ENCODE measurements around the gene MSRB1. TPM values are rescaled to one million over a fixed set of nuclear protein-coding genes. Genes with fewer than 3 reads are reported as not detected.

Gene MSRB1
- total RNA-seq, 4 donors from 2014 or later: 13.9 to 56.5 (median 29.3) TPM

DNA sequence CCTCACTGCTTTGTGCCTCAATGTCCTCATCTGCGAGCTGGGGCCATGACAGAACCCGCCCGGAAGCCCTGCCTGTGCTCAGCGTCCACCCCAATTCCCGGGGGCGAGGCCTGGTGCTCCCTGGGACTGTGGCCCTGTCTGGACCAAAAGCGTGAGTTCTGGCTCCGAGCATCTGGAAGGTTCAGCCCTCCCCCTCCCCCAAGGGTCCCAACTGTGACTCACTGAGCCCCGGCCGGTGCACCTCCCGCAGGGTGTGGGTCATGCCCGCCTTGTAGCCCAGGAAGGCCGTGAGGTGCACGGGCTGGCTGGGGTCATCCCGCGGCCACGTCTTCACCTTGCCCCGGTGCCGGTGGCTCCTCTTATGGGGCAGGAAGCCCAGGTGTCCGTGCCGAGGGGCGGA lies 10.7 kb upstream of the MSRB1 start:
- Histone ChIP-seq H3K9me3 (no peaks in the 10 kb centered on the region), H3K4me3 (no peak overlapping the region), H3K27me3 (no peaks in the 10 kb centered on the region), H3K36me3 (no peaks in the 10 kb centered on the region), H3K4me1 (peaks cover 0 to 2% (median 1%) of the 10 kb centered on the region in 4 donors), H3K27ac (no peak overlapping the region)
- TF ChIP-seq POLR2A (IDR thresholded peaks at IDR 0.05): no peak
- no peak for TF ChIP-seq POLR2AphosphoS5 (IDR thresholded peaks at IDR 0.05)
- TF ChIP-seq, protein P1, sequence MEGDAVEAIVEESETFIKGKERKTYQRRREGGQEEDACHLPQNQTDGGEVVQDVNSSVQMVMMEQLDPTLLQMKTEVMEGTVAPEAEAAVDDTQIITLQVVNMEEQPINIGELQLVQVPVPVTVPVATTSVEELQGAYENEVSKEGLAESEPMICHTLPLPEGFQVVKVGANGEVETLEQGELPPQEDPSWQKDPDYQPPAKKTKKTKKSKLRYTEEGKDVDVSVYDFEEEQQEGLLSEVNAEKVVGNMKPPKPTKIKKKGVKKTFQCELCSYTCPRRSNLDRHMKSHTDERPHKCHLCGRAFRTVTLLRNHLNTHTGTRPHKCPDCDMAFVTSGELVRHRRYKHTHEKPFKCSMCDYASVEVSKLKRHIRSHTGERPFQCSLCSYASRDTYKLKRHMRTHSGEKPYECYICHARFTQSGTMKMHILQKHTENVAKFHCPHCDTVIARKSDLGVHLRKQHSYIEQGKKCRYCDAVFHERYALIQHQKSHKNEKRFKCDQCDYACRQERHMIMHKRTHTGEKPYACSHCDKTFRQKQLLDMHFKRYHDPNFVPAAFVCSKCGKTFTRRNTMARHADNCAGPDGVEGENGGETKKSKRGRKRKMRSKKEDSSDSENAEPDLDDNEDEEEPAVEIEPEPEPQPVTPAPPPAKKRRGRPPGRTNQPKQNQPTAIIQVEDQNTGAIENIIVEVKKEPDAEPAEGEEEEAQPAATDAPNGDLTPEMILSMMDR (IDR thresholded peaks at IDR 0.05): no peak
- no peak for TF ChIP-seq EP300 (IDR thresholded peaks at IDR 0.05; ENCODE audit: low read depth)
- in situ Hi-C loops (cut with MboI; ENCODE audit: low pct_ligation_motif_present in 1 of 4, low pct_unique_long_range_greater_than_20kb in 1 of 4, low sequenced_read_pairs in 3 of 4) (no loop called here), intact Hi-C loops (cut with DNase I; ENCODE audit: low total_unique reads) (no loop called here)
- WGBS, 2 donors (ENCODE audit: low coverage in 1 of 2): 84% methylated on average over 22 of the region's 22 CpGs; no CpG with 5 or more reads in 1 of the 2 donors
- DNase-seq: no peak

DNA sequence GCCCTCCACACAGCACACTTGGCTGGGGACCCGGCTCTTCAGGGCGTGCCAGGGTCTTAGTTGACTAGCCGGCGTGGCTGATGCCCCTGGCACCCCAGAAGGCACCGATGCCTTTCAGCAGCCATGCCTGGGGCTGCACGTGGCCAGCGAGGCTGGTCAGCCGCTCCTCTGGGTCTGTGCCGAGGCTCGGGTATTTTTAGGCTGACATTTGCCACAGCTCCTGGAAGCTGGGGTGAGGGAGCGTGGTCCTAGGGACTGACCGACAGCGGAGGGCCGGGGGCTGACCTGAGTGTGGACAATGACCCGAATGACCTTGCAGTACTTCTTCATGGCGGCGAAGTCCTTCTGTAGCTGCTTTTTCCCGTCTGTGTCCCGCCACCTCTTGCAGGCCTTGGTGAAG lies 7.6 kb upstream of the MSRB1 start:
- WGBS, 2 donors (ENCODE audit: low coverage in 1 of 2): 90% methylated on average over 18 of the region's 19 CpGs; no CpG with 5 or more reads in 1 of the 2 donors
- Histone ChIP-seq H3K4me3 (no peak overlapping the region), H3K27me3 (no peaks in the 10 kb centered on the region), H3K27ac (no peak overlapping the region), H3K36me3 (no peaks in the 10 kb centered on the region), H3K4me1 (no peaks in the 10 kb centered on the region), H3K9me3 (no peaks in the 10 kb centered on the region)
- DNase-seq: no peak
- intact Hi-C loops (cut with DNase I; ENCODE audit: low total_unique reads) (no loop called here), in situ Hi-C loops (cut with MboI; ENCODE audit: low pct_ligation_motif_present in 1 of 4, low pct_unique_long_range_greater_than_20kb in 1 of 4, low sequenced_read_pairs in 3 of 4) (no loop called here)
- TF ChIP-seq, protein P1 (IDR thresholded peaks at IDR 0.05): no peak

DNA sequence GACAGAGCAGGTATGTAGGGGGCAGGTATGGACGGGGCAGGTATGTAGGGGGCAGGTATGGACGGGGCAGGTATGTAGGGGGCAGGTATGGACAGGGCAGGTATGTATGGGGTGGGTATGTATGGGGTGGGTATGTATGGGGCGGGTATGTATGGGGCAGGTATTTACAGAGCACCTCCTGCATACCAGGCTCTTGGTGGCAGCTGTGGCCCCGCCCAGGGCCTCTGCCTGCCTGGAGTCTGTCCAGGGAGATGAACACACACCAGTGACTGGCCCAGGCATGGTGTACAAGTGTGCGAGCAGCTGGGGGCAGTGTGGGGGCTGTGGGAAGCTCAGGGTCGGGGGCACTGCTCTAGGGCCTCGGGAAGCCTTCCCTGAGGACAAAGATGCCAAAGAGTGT lies 7.0 kb upstream of the MSRB1 start:
- 42% methylated on average over 7 of the region's 7 CpGs; no CpG with 5 or more reads in 1 of the 2 donors for WGBS, 2 donors (ENCODE audit: low coverage in 1 of 2)
- TF ChIP-seq, protein P1 (IDR thresholded peaks at IDR 0.05): no peak
- TF ChIP-seq EP300 (IDR thresholded peaks at IDR 0.05; ENCODE audit: low read depth) (no peak), POLR2A (IDR thresholded peaks at IDR 0.05) (no peak), POLR2AphosphoS5 (IDR thresholded peaks at IDR 0.05) (no peak)
- Histone ChIP-seq H3K9me3 (no peaks in the 10 kb centered on the region), H3K27ac (no peak overlapping the region), H3K4me1 (no peaks in the 10 kb centered on the region), H3K27me3 (no peaks in the 10 kb centered on the region), H3K36me3 (no peaks in the 10 kb centered on the region), H3K4me3 (no peak overlapping the region)
- DNase-seq: no peak
- intact Hi-C loops (cut with DNase I; ENCODE audit: low total_unique reads) (no loop called here), in situ Hi-C loops (cut with MboI; ENCODE audit: low pct_ligation_motif_present in 1 of 4, low pct_unique_long_range_greater_than_20kb in 1 of 4, low sequenced_read_pairs in 3 of 4) (no loop called here)

DNA sequence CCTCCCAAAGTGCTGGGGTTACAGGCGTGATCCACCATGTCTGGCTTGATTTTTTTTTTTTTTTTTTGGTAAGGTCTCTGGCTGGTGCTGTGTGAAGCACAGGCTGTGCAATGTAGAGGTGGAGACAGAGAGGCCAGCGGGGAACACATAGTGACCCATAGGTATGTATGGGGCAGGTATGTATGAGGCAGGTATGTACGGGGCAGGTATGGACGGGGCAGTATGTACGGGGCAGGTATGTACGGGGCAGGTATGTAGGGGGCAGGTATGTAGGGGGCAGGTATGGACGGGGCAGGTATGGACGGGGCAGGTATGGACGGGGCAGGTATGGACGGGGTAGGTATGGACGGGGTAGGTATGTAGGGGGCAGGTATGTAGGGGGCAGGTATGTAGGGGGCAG lies 6.5 kb upstream of the MSRB1 start:
- Histone ChIP-seq H3K9me3 (no peaks in the 10 kb centered on the region), H3K27ac (no peak overlapping the region), H3K36me3 (no peaks in the 10 kb centered on the region), H3K4me1 (no peaks in the 10 kb centered on the region), H3K4me3 (no peak overlapping the region), H3K27me3 (no peaks in the 10 kb centered on the region)
- TF ChIP-seq POLR2A (IDR thresholded peaks at IDR 0.05) (no peak), EP300 (IDR thresholded peaks at IDR 0.05; ENCODE audit: low read depth) (no peak), POLR2AphosphoS5 (IDR thresholded peaks at IDR 0.05) (no peak)
- TF ChIP-seq, protein P1 (IDR thresholded peaks at IDR 0.05): no peak
- 83 to 92% methylated on average over 1 to 11 of the region's 11 CpGs for WGBS, 2 donors (ENCODE audit: low coverage in 1 of 2)
- no peak for DNase-seq
- in situ Hi-C loops (cut with MboI; ENCODE audit: low pct_ligation_motif_present in 1 of 4, low pct_unique_long_range_greater_than_20kb in 1 of 4, low sequenced_read_pairs in 3 of 4) (no loop called here), intact Hi-C loops (cut with DNase I; ENCODE audit: low total_unique reads) (no loop called here)
